Left lung (tissue), 10 donors: ENCODE data around the gene DAAM2. TPM values are rescaled to one million over a fixed set of nuclear protein-coding genes. Genes with fewer than 3 reads are reported as not detected.

Experiments
- ATAC-seq: fragments of 200-7000 bp; cut with Tn5 transposase; one replicate; pipeline ENCODE4 v1.9.1; 2020; ENCODE audit warnings: moderate library complexity
- DNase-seq, 4 donors: peaks; one replicate each; pipeline ENCODE4 v3.0.0-alpha.2; 2013 to 2020
- H3K27ac ChIP-seq, 2 donors: fragments of 200-600 bp; sonication (generic) in 1 of 2; one replicate each; pipeline versions ENCODE4 v1.5.0 to v1.8.0; 2020 to 2021
- H3K27me3 ChIP-seq, 2 donors: fragments of 200-600 bp; sonication (generic) in 1 of 2; one replicate each; pipeline versions ENCODE4 v1.5.0 to v1.8.0; 2020 to 2021
- H3K36me3 ChIP-seq, 2 donors: fragments of 200-600 bp; sonication (generic) in 1 of 2; one replicate each; pipeline versions ENCODE4 v1.5.0 to v1.8.0; 2020 to 2021
- H3K4me1 ChIP-seq, 2 donors: fragments of 200-600 bp; one replicate each; pipeline ENCODE4 v1.8.0; 2021
- H3K4me3 ChIP-seq, 2 donors: fragments of 200-600 bp; sonication (generic) in 1 of 2; one replicate each; pipeline versions ENCODE4 v1.5.0 to v1.8.0; 2020 to 2021; ENCODE audit warnings: mild to moderate bottlenecking in 1 of 2
- H3K9me3 ChIP-seq, 2 donors: fragments of 200-600 bp; sonication (generic) in 1 of 2; one replicate each; pipeline versions ENCODE4 v1.5.0 to v1.8.0; 2020 to 2021
- intact Hi-C, 2 donors: fragments of 100-400 bp; cut with DNase I; formaldehyde crosslinking; loops; one replicate each; pipeline versions ENCODE4 v1.11.2 to v1.14.2; 2022
- polyA plus RNA-seq, 6 donors: library from polyadenylated mRNA; unstranded; fragments of 120-200 nt; gene quantifications; one replicate each; pipeline ENCODE4 v1.2.1, GENCODE V29; 2013; ENCODE audit not compliant: insufficient read length in 6 of 6
- total RNA-seq, 2 donors: library from RNA; stranded (reverse); fragmentation: NEBNext Ultra II Directional; extraction: Animal tissue kit (Norgen Biotek cat#: 25700); gene quantifications; one replicate each; pipeline ENCODE4 v1.2.1, GENCODE V29; 2021
- TF ChIP-seq, protein P1 (sequence below), 2 donors: fragments of 200-600 bp; sonication (generic) in 1 of 2; IDR thresholded peaks; one replicate each; pipeline versions ENCODE4 v1.5.0 to v1.8.0; 2021; ENCODE audit warnings: antibody characterized with exemption in 2 of 2
- donor health status: DM: no; HTN: yes; CAD: no.
- donor health status: DM: no; HTN: no; CAD: no.

Gene DAAM2
- total and polyA plus RNA-seq, 8 donors = 28.8 to 67.6 (median 39.9) TPM

DNA sequence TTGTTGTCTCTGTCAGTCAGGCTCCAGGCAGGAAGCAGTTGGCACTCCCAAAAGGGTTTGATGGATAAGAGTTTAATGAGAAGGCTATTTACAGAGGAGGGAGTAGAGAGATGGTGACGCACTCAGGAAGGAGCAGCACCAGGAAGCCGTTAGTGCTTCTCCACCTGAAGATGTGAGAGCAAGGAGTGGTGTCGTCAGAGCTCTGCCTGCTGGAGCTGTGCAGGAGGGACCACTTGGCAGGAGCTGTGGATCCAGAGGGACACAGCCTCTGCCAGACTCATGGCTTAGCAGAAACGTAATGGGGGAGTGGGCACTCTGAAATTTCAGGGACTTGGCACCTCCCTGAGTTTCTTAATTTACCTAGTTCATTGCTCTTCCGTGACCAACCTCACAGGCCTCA, 16.8 kb downstream of the DAAM2 start:
- Histone ChIP-seq H3K4me1 (peaks cover 16 to 26% of the 10 kb centered on the region in 2 donors), H3K27ac (no peak overlapping the region), H3K9me3 (no peaks in the 10 kb centered on the region), H3K36me3 (no peaks in the 10 kb centered on the region), H3K4me3 (no peak overlapping the region), H3K27me3 (peaks cover 0 to 9% of the 10 kb centered on the region in 2 donors)
- TF ChIP-seq, protein P1, sequence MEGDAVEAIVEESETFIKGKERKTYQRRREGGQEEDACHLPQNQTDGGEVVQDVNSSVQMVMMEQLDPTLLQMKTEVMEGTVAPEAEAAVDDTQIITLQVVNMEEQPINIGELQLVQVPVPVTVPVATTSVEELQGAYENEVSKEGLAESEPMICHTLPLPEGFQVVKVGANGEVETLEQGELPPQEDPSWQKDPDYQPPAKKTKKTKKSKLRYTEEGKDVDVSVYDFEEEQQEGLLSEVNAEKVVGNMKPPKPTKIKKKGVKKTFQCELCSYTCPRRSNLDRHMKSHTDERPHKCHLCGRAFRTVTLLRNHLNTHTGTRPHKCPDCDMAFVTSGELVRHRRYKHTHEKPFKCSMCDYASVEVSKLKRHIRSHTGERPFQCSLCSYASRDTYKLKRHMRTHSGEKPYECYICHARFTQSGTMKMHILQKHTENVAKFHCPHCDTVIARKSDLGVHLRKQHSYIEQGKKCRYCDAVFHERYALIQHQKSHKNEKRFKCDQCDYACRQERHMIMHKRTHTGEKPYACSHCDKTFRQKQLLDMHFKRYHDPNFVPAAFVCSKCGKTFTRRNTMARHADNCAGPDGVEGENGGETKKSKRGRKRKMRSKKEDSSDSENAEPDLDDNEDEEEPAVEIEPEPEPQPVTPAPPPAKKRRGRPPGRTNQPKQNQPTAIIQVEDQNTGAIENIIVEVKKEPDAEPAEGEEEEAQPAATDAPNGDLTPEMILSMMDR (IDR thresholded peaks at IDR 0.05) = no peak
- intact Hi-C loops = no loop called here
- peak in 1 of 4 donors; percentile 62 for DNase-seq
- ATAC-seq = peak; percentile 72

DNA sequence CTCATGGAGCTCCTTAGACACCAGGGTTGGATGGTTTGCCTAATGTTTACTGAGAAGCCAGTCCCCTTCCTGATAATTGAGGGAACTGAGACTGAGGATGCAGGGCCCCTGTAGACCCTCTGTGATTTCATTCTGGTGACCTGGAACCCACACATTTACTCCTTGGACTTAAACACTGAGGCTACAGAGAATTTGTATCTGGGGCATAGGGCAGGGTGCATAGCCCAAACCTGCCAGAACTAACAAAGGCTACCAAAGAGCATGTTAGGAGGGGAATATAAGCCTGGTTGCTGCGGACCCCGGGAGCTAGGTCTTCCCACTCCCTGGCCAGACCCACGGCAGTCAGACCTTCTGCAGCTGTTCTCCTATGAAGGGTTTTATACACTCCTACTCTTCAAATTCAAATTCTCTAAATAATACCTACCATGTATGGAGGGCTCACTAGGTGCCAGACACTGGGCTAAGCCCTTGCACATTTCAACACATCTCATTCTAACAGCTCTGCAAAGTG, 19.7 kb downstream of the DAAM2 start:
- DNase-seq = no peak
- intact Hi-C loops = no loop called here
- Histone ChIP-seq H3K4me3 (no peak overlapping the region), H3K27me3 (no peaks in the 10 kb centered on the region), H3K36me3 (no peaks in the 10 kb centered on the region), H3K27ac (no peak overlapping the region), H3K4me1 (peaks cover 7 to 11% of the 10 kb centered on the region in 2 donors), H3K9me3 (no peaks in the 10 kb centered on the region)
- ATAC-seq = no peak
- TF ChIP-seq, protein P1 (IDR thresholded peaks at IDR 0.05) = no peak

DNA sequence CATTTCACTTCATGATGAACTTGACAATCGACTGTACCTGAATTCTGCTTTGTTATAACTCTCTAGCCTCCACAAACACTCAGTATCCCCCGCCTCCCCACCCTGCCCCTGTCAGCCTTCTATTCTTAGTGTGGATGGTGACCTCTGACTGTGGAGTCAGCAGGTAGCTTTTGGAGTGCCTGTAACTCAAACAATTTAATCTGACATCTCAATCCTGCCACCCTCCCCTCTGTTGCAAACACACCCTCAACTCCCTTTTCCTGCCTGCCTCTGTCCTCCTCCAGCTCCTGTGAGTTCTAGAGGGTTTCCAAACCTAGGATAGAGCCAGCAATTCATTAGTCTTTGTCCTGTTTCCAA, 20.3 kb downstream of the DAAM2 start:
- H3K36me3 ChIP-seq = no peaks in the 10 kb centered on the region
- H3K4me3 ChIP-seq = no peak overlapping the region
- no peaks in the 10 kb centered on the region for H3K27me3 ChIP-seq
- no peaks in the 10 kb centered on the region for H3K9me3 ChIP-seq
- TF ChIP-seq, protein P1 (IDR thresholded peaks at IDR 0.05) = no peak
- DNase-seq (no peak), ATAC-seq (peak; percentile 72)
- H3K27ac ChIP-seq = peak overlapping the region; percentile 7 to 53
- intact Hi-C loops = no loop called here
- H3K4me1 ChIP-seq = peaks cover 7 to 11% of the 10 kb centered on the region in 2 donors

DNA sequence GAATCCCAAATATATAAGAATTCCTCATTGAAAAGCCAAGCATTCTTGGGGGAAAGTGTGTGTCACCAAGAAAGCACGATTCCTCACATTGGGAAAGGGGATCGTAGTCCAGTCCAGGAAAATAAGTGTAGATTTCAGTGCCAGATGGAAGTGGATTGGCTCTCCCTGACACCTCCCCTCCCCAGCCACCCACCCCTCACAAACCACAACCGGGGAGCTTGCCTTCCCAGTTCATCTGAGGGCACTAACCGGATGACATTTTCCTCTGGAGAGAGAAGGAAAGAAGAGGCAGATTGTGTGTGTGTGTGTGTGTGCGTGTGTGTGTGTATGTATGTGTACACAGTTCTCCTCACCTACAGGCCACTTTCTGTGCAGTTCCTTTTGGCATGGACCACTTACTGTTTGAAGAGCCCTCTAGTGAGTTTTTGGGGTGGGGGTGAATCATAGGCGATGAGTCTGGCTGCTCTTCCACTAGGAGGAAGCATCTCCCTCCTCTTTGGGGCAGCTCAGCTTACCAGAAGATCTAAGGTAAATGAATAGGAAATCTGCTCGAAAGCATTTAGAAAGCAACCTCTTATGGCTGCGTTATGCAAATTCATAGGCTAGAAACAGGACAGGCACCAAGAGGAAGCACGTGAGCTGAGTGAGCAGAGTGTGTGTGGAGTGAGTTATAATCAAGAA, 20.8 kb downstream of the DAAM2 start:
- H3K9me3 ChIP-seq = no peaks in the 10 kb centered on the region
- DNase-seq = peak in 2 of 4 donors; percentile 46 to 57
- ATAC-seq = peak; percentile 61
- intact Hi-C loops = no loop called here
- H3K27me3 ChIP-seq = no peaks in the 10 kb centered on the region
- peaks cover 7 to 15% of the 10 kb centered on the region in 2 donors for H3K4me1 ChIP-seq
- H3K4me3 ChIP-seq = no peak overlapping the region
- H3K36me3 ChIP-seq = no peaks in the 10 kb centered on the region
- H3K27ac ChIP-seq = peak overlapping the region; percentile 7 to 53
- TF ChIP-seq, protein P1 (IDR thresholded peaks at IDR 0.05) = no peak

- H3K4me1 ChIP-seq = peaks cover 13 to 27% of the 10 kb centered on the region in 2 donors
- H3K27me3 ChIP-seq = no peaks in the 10 kb centered on the region
- no peak overlapping the region for H3K4me3 ChIP-seq
- no peaks in the 10 kb centered on the region for H3K9me3 ChIP-seq
- intact Hi-C loops = no loop called here
- no peak for DNase-seq
- H3K36me3 ChIP-seq = no peaks in the 10 kb centered on the region
- TF ChIP-seq, protein P1 (IDR thresholded peaks at IDR 0.05) = no peak
- no peak for ATAC-seq
- no peak overlapping the region for H3K27ac ChIP-seq
These were observed 22.1 kb downstream of the DAAM2 start for GRCh38 chr6:39814236-39814635.
